Measurements from ENCODE around the gene SNX11. TPM values are rescaled to one million over a fixed set of nuclear protein-coding genes. Genes with fewer than 3 reads are reported as not detected.

The SNX11 gene
- total and polyA plus RNA-seq, 2 of the 8 experiments (the other 6 are each of a cell fraction or from before 2014, with no cell fraction given), result 21.1 to 21.4 TPM

DNA sequence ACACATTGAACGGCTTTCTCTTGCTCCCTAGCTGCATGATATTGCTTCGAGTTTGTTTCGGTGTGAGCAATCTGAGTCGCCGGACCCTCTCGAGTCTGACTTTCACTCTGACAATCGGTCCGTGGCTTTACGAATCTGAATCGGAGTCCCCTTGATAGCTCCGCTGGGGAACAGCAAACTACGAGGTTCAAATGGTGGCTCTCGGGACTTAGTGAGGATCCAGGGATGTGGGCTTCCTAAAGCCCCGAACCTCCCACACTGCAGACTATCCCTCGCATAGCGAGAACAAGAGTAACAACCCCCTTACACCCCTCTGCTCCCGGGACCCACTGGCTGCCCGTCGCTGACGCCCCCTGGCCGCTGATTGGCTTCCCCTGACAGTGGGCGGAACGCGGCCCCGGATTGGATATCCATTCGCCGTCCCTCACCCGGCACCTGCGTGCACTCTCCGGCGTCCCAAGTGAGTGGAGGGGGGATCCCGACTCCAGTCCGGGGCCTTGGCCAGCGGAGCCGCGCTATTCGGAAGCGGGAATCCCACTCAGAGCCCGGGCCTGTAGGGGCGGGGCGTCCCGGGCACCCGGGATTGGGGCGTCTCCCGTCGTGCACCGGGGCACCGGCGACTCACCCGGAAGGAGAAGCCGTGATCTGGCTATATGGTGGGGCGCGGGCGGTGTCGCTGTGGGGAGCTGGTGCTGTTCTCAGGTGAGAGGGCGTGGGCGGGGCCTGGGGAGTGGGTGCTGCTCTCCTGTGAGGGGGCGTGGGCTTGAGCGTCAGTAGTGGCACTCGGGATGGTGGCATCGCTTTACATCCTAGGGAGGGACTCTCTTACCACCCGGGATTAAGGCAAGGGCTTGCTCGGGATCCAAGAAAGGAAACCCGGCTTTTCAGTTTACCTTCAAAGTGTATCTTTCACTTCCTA lies at the start of gene SNX11 (continued):
- TF ChIP-seq, protein P1, sequence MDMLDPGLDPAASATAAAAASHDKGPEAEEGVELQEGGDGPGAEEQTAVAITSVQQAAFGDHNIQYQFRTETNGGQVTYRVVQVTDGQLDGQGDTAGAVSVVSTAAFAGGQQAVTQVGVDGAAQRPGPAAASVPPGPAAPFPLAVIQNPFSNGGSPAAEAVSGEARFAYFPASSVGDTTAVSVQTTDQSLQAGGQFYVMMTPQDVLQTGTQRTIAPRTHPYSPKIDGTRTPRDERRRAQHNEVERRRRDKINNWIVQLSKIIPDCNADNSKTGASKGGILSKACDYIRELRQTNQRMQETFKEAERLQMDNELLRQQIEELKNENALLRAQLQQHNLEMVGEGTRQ (IDR thresholded peaks at IDR 0.05; ENCODE audit: low read length), result no peak
- TF ChIP-seq RAD21 (IDR thresholded peaks at IDR 0.05 in 1 of 2, conservative IDR thresholded peaks at IDR 0.05 in 1 of 2; ENCODE audit: low read depth in 2 of 2, low read length in 2 of 2) (no peak), HDAC2 (IDR thresholded peaks at IDR 0.05; ENCODE audit: borderline replicate concordance in 1 of 2, low read depth in 2 of 2, low read length in 2 of 2) (0 out of 4 replicates have a peak, but pooled peaks of 1 of the 2 experiments have one; percentile 1), RNF2 (IDR thresholded peaks at IDR 0.05; ENCODE audit: borderline replicate concordance, low read depth, low read length, missing control alignments, poor library complexity, severe bottlenecking) (no peak), JUN (IDR thresholded peaks at IDR 0.05; ENCODE audit: low read depth, low read length) (no peak)
